NCI-H2227 treated with DMSO at 0.1 percent for 48 hours (cell line): ENCODE measurements around the gene PIR.

ENCODE experiments used
- DNase-seq: peaks from one replicate; lab custom pipeline; 2025; lab: John Stamatoyannopoulos, UW

The PIR gene

GRCh38 chrX:15344106-15344505 lies 149.0 kb downstream of the PIR start:
- DNase-seq: no peak

- DNase-seq: no peak
Measured at GRCh38 chrX:15343075-15343476, 150.1 kb downstream of the PIR start.

GRCh38 chrX:15340867-15341266 lies 152.3 kb downstream of the PIR start:
- DNase-seq: no peak

GRCh38 chrX:15336023-15336413 lies 157.1 kb downstream of the PIR start:
- DNase-seq: peak; percentile 61

- peak; percentile 97 for DNase-seq
Measured at GRCh38 chrX:15335135-15336022, 157.8 kb downstream of the PIR start, which contains the start of gene PIGA. PIGA (minus strand) TSS chrX:15335523; CDS start chrX:15331930, 3,593 bp downstream.
